Gastrocnemius medialis (tissue), 4 donors: ENCODE results near the gene RGSL1.

Source experiments
- CTCF ChIP-seq, 5 experiments: fragments of 450-650 bp in 3 of 5; fragments of 200-600 bp in 2 of 5; sonication (generic) in 2 of 5; IDR thresholded peaks in 4 of 5; conservative IDR thresholded peaks in 1 of 5; 1 replicate in 4 of 5; 2 replicates in 1 of 5; pipeline ENCODE4 v1.5.1; 2016 to 2019; ENCODE audit warnings: antibody characterized with exemption in 5 of 5, mild to moderate bottlenecking in 3 of 5, moderate library complexity in 3 of 5
- POLR2A ChIP-seq, 2 donors: fragments of 450-650 bp; IDR thresholded peaks; one replicate each; pipeline ENCODE4 v1.6.1; 2017; ENCODE audit warnings: antibody characterized with exemption in 2 of 2, mild to moderate bottlenecking in 2 of 2, moderate library complexity in 2 of 2

GRCh38 chr1:182433580-182433979 is 16.4 kb upstream of the RGSL1 start:
- TF ChIP-seq CTCF (IDR thresholded peaks at IDR 0.05 in 4 of 5, conservative IDR thresholded peaks at IDR 0.05 in 1 of 5) (no peak), POLR2A (IDR thresholded peaks at IDR 0.05) (no peak)
